Measurements from ENCODE around the gene ASPG.

The ASPG gene

DNA sequence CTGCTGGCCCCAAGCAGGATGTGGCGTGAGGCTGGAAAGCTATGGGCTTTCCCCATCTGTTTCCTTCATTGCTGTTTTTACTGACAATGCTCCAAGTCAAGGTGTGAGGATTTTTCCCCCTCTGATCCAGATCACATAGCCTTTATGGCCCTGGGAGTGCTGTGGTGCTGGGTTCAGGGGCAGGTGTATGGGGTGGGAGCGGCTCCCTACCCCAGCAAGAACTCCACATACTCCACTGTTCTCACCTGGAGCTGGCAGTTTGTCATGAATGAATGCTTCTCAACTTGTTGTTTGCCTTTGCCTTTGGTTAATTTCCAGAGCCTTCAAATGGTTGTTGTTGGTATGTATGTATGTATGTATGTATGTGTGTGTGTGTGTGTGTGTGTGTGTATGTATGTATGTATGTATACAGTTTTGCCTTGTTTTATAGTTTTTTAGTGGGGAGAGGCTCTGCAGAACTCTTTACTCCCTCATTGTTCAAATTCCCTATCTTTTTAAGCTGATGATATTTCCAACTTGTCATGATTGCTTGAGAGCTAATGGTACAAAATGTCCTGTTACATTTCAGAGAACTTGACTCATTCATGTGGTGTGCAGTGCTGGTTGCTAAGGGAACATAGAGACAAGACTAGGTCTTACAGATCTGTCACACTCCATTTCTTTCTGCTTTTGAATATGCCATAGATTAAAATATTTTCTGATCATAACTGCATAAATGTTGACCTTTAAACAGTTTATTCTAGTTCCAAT lies 36.6 kb upstream of the ASPG start:
- Histone ChIP-seq H3K27ac (ENCODE audit: low read depth, low read length) (no peak overlapping the region), H3K27me3 (ENCODE audit: low read length) (no peaks in the 10 kb centered on the region), H3K9ac (ENCODE audit: low read length) (no peak overlapping the region), H4K20me1 (ENCODE audit: low read depth, low read length) (no peaks in the 10 kb centered on the region), H3K4me2 (ENCODE audit: low read depth, low read length, poor library complexity, severe bottlenecking) (no peak overlapping the region), H3K79me2 (ENCODE audit: insufficient read depth, low read length) (no peaks in the 10 kb centered on the region), H3F3A (ENCODE audit: insufficient read depth) (no peaks in the 10 kb centered on the region), H3K9me3 (ENCODE audit: insufficient read depth, low read length) (no peaks in the 10 kb centered on the region), H3K36me3 (ENCODE audit: low read length) (no peaks in the 10 kb centered on the region), H3K9me2 (replicated peaks; ENCODE audit: insufficient read depth, low read length) (no peaks in the 10 kb centered on the region), H2AFZ (ENCODE audit: low read depth, low read length, severe bottlenecking) (no peak overlapping the region), H3K4me3 (ENCODE audit: insufficient read depth, low read length, poor library complexity, severe bottlenecking) (no peak overlapping the region)
- TF ChIP-seq EZH2phosphoT487 (conservative IDR thresholded peaks at IDR 0.05; ENCODE audit: low read length), result no peak
- TF ChIP-seq, protein P1, sequence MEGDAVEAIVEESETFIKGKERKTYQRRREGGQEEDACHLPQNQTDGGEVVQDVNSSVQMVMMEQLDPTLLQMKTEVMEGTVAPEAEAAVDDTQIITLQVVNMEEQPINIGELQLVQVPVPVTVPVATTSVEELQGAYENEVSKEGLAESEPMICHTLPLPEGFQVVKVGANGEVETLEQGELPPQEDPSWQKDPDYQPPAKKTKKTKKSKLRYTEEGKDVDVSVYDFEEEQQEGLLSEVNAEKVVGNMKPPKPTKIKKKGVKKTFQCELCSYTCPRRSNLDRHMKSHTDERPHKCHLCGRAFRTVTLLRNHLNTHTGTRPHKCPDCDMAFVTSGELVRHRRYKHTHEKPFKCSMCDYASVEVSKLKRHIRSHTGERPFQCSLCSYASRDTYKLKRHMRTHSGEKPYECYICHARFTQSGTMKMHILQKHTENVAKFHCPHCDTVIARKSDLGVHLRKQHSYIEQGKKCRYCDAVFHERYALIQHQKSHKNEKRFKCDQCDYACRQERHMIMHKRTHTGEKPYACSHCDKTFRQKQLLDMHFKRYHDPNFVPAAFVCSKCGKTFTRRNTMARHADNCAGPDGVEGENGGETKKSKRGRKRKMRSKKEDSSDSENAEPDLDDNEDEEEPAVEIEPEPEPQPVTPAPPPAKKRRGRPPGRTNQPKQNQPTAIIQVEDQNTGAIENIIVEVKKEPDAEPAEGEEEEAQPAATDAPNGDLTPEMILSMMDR (IDR thresholded peaks at IDR 0.05; ENCODE audit: insufficient read depth, low read length, poor library complexity, severe bottlenecking), result no peak

DNA sequence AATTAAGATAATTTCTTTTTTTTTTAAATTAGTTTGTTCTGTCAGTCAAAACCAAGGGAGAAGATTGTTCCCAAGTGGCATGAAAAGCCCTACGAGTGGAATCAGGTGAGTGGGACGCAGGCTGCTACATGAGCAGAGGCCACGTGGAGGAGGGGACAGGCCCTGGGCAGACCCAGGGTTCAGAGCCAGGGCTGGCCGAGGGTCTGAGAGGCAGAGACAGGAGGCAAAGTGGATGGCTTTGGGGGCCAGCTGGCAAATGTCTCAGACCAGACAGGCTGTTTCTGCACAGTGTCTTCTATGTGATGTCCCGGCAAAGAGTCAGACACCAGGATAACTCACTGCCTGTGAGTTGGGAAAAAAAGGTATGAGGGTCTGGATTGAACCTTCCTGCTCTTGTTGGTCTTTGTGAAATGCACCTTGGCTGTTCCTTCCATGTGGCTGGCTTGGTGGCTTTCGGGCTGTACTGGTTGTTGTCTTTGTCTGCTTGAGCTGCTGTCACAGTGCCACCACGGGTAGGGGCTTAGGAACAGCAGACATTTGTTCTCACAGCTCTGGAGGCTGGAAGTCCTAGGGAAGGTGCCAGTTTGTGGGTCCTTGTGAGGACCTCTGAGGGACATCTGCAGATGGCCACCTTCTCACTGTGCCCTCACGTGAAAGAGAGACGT lies 35.8 kb upstream of the ASPG start:
- no peak overlapping the region for H3K27ac ChIP-seq (ENCODE audit: low read depth, low read length)
- no peaks in the 10 kb centered on the region for H4K20me1 ChIP-seq (ENCODE audit: low read depth, low read length)
- H3K4me3 ChIP-seq (ENCODE audit: insufficient read depth, low read length, poor library complexity, severe bottlenecking), result no peak overlapping the region
- H3K9me3 ChIP-seq (ENCODE audit: insufficient read depth, low read length), result no peaks in the 10 kb centered on the region
- no peaks in the 10 kb centered on the region for H3K9me2 ChIP-seq (replicated peaks; ENCODE audit: insufficient read depth, low read length)
- H3K79me2 ChIP-seq (ENCODE audit: insufficient read depth, low read length), result no peaks in the 10 kb centered on the region
- TF ChIP-seq, protein P1 (IDR thresholded peaks at IDR 0.05; ENCODE audit: insufficient read depth, low read length, poor library complexity, severe bottlenecking), result no peak
- no peak for TF ChIP-seq EZH2phosphoT487 (conservative IDR thresholded peaks at IDR 0.05; ENCODE audit: low read length)
- H3F3A ChIP-seq (ENCODE audit: insufficient read depth), result no peaks in the 10 kb centered on the region
- H2AFZ ChIP-seq (ENCODE audit: low read depth, low read length, severe bottlenecking), result no peak overlapping the region
- no peaks in the 10 kb centered on the region for H3K27me3 ChIP-seq (ENCODE audit: low read length)
- no peak overlapping the region for H3K4me2 ChIP-seq (ENCODE audit: low read depth, low read length, poor library complexity, severe bottlenecking)
- H3K9ac ChIP-seq (ENCODE audit: low read length), result no peak overlapping the region
- H3K36me3 ChIP-seq (ENCODE audit: low read length), result no peaks in the 10 kb centered on the region

DNA sequence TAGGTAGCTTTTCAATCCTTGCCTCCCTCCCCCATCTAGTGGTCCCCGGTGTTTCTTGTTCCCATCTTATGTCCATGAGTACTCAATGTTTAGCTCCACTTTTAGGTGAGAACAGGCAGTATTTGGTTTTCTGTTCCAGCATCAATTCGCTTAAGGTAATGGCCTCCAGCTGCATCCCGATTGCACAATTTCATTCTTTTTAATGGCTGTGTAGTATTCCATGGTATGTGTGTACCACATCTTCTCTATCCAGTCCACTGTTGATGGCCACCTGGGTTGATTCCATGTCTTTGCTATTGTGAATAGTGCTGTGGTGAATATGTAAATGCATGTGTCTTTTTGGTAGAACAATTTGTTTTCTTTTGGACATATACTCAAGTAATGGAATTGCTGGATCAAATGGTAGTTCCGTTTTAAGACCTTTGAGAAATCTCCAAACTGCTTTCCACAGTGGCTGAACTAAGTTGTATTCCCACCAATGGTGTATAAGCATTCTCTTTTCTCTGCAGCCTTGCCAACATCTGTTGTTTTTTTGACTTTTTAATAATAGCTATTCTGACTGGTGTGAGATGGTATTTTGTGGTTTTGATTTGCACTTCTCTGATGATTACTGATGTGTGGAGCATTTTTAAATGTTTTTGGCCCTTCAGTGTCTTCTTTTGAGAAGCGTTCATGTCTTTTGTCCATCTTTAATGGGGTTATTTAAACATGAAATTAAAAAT lies 34.2 kb upstream of the ASPG start:
- H3K27ac ChIP-seq (ENCODE audit: low read depth, low read length), result no peak overlapping the region

More for the DNA sequence above, 34.2 kb upstream of the ASPG start:
- no peaks in the 10 kb centered on the region for H3K36me3 ChIP-seq (ENCODE audit: low read length)
- H3K79me2 ChIP-seq (ENCODE audit: insufficient read depth, low read length), result no peaks in the 10 kb centered on the region
- H3K9ac ChIP-seq (ENCODE audit: low read length), result no peak overlapping the region
- H3K4me3 ChIP-seq (ENCODE audit: insufficient read depth, low read length, poor library complexity, severe bottlenecking), result no peak overlapping the region
- no peaks in the 10 kb centered on the region for H3K9me2 ChIP-seq (replicated peaks; ENCODE audit: insufficient read depth, low read length)
- H4K20me1 ChIP-seq (ENCODE audit: low read depth, low read length), result no peaks in the 10 kb centered on the region
- no peaks in the 10 kb centered on the region for H3K9me3 ChIP-seq (ENCODE audit: insufficient read depth, low read length)
- H3K27me3 ChIP-seq (ENCODE audit: low read length), result no peaks in the 10 kb centered on the region
- H2AFZ ChIP-seq (ENCODE audit: low read depth, low read length, severe bottlenecking), result no peak overlapping the region
- no peaks in the 10 kb centered on the region for H3F3A ChIP-seq (ENCODE audit: insufficient read depth)
- TF ChIP-seq EZH2phosphoT487 (conservative IDR thresholded peaks at IDR 0.05; ENCODE audit: low read length), result no peak
- TF ChIP-seq, protein P1 (IDR thresholded peaks at IDR 0.05; ENCODE audit: insufficient read depth, low read length, poor library complexity, severe bottlenecking), result no peak
- no peak overlapping the region for H3K4me2 ChIP-seq (ENCODE audit: low read depth, low read length, poor library complexity, severe bottlenecking)
